Neutrophil (primary cell): Measurements from ENCODE around the gene CES4A.
A peak's percentile ranks its signal among the peaks of the same experiment; 100 is the strongest.

Source experiments
- H3K27ac ChIP-seq: fragments of 200-600 bp; sonication (generic); 2 replicates; pipeline ENCODE4 v1.5.1; 2016; ENCODE audit warnings: mild to moderate bottlenecking, moderate library complexity
- H3K27me3 ChIP-seq: fragments of 200-600 bp; sonication (generic); 2 replicates; pipeline ENCODE4 v1.6.0; 2016; ENCODE audit warnings: mild to moderate bottlenecking
- H3K36me3 ChIP-seq: fragments of 200-600 bp; sonication (generic); 2 replicates; pipeline ENCODE4 v1.5.1; 2017
- H3K4me1 ChIP-seq, 2 experiments: fragments of 200-600 bp in 1 of 2; sonication (generic) in 1 of 2; 1 replicate in 1 of 2; 2 replicates in 1 of 2; pipeline versions ENCODE4 v1.5.1 to v1.6.1; 2013 to 2016; ENCODE audit warnings: low read depth in 1 of 2, low read length in 1 of 2, mild to moderate bottlenecking in 1 of 2, moderate library complexity in 1 of 2; ENCODE audit not compliant: control insufficient read depth in 1 of 2, insufficient read depth in 1 of 2
- H3K4me3 ChIP-seq, 2 experiments: fragments of 200-600 bp in 1 of 2; sonication (generic) in 1 of 2; 1 replicate in 1 of 2; 2 replicates in 1 of 2; pipeline ENCODE4 v1.5.1; 2013 to 2016; ENCODE audit warnings: low read depth in 1 of 2, low read length in 1 of 2, mild to moderate bottlenecking in 1 of 2, moderate library complexity in 1 of 2
- H3K9me3 ChIP-seq: fragments of 200-600 bp; sonication (generic); 2 replicates; pipeline ENCODE4 v1.5.1; 2016
- TF ChIP-seq, protein P1 (sequence below): fragments of 200-600 bp; sonication (generic); IDR thresholded peaks from 2 replicates; pipeline ENCODE4 v1.5.1; 2016; ENCODE audit warnings: antibody characterized with exemption

Gene CES4A

GRCh38 chr16:67027046-67027445 is 38.7 kb downstream of the CES4A start:
- Histone ChIP-seq H3K36me3 (peaks cover 7% of the 10 kb centered on the region), H3K27ac (no peak overlapping the region), H3K4me1 (peaks cover 20 to 23% of the 10 kb centered on the region in 2 experiments), H3K4me3 (no peak overlapping the region), H3K9me3 (no peaks in the 10 kb centered on the region), H3K27me3 (no peaks in the 10 kb centered on the region)
- TF ChIP-seq, protein P1, sequence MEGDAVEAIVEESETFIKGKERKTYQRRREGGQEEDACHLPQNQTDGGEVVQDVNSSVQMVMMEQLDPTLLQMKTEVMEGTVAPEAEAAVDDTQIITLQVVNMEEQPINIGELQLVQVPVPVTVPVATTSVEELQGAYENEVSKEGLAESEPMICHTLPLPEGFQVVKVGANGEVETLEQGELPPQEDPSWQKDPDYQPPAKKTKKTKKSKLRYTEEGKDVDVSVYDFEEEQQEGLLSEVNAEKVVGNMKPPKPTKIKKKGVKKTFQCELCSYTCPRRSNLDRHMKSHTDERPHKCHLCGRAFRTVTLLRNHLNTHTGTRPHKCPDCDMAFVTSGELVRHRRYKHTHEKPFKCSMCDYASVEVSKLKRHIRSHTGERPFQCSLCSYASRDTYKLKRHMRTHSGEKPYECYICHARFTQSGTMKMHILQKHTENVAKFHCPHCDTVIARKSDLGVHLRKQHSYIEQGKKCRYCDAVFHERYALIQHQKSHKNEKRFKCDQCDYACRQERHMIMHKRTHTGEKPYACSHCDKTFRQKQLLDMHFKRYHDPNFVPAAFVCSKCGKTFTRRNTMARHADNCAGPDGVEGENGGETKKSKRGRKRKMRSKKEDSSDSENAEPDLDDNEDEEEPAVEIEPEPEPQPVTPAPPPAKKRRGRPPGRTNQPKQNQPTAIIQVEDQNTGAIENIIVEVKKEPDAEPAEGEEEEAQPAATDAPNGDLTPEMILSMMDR = no peak

GRCh38 chr16:67028167-67028695 is 39.8 kb downstream of the CES4A start:
- Histone ChIP-seq H3K27me3 (no peaks in the 10 kb centered on the region), H3K36me3 (peaks cover 9% of the 10 kb centered on the region), H3K9me3 (no peaks in the 10 kb centered on the region), H3K4me1 (peaks cover 20 to 23% of the 10 kb centered on the region in 2 experiments), H3K4me3 (peak overlapping the region; percentile 54 to 63), H3K27ac (peak overlapping the region; percentile 82)
- TF ChIP-seq, protein P1 = no peak

DNA sequence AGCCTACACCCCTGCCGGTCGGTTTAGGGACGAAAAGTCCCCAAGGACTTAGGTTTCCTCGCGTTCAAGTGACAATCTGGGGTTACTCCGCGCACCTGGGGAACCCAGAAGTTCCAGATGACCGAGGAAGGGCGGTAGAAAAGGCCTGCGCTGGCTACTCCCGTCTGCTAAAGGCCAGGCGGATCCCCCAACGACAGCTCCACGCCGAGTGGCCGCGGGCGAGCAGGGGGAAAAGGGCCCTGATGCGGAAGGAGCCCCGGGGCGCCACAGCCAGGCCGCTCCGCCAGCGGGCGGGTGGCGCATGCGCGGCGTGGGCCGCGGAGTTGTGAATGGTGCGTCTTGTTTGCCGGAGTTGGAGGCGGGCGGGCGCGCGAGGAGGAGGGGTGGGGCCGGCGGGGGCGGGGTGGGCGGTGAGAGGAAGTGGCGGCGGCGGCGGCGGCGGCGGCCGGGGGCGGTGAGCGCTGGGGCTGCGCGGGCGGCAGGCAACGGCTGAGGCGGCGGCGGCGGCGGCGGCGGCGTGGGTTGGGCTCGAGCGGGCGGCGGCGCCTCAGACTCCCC is 40.4 kb downstream of the CES4A start, which contains the start of gene CBFB:
Gene CBFB, plus strand, starts transcription at position 454 of the 558 bp plus-strand sequence. CDS start 259 bp downstream, outside the sequence.
- peak within 1 kb of the TSS; percentile 86 to 88 for H3K4me3 ChIP-seq
- peaks cover 9% of the 10 kb centered on the region for H3K36me3 ChIP-seq
- peaks cover 20 to 23% of the 10 kb centered on the region in 2 experiments for H3K4me1 ChIP-seq
- TF ChIP-seq, protein P1 = no peak
- H3K27ac ChIP-seq = peak within 1 kb of the TSS; percentile 82
- H3K27me3 ChIP-seq = no peaks in the 10 kb centered on the region
- H3K9me3 ChIP-seq = no peaks in the 10 kb centered on the region

- Histone ChIP-seq H3K9me3 (no peaks in the 10 kb centered on the region), H3K4me1 (peaks cover 21 to 24% of the 10 kb centered on the region in 2 experiments), H3K27ac (peak overlapping the region; percentile 82), H3K36me3 (peaks cover 9% of the 10 kb centered on the region), H3K27me3 (no peaks in the 10 kb centered on the region), H3K4me3 (peak overlapping the region; percentile 86 to 88)
- TF ChIP-seq, protein P1 = no peak
Observed at GRCh38 chr16:67029254-67030096, 41.1 kb downstream of the CES4A start.

DNA sequence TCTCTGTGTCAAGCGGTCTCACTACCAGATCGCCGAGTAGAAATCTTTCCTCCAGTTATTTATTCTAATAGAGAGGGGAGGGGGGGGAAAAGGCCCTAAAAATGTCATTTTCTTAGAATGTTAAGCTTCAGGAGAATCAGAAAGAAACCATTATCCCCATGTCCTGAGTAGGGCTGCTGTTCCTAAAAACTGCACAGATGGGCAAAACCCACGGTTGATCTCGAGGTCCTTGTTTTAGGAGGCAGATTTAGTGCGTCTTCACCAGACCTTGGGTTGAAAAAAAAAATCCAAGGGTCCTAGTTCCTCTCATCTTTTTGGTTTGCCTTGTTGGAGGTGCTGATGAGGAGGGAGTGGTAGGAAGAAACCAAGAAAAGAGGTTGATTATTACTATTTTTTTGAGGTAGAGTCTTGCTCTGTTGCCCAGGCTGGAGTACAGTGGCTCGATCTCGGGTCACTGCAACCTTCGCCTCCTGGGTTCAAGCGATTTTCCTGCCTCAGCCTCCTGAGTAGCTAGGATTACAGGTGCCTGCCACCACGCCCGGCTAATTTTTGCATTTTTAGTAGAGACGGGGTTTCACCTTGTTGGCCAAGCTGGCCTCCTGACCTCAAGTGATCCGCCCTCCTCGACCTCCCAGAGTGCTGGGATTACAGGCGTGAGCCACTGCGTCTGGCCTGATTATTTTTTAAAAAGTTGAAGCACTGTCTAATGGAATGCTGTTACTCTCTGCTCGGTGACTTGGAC is 42.0 kb downstream of the CES4A start:
- peaks cover 9% of the 10 kb centered on the region for H3K36me3 ChIP-seq
- H3K27me3 ChIP-seq = no peaks in the 10 kb centered on the region

More for the DNA sequence above, 42.0 kb downstream of the CES4A start:
- peaks cover 24 to 26% of the 10 kb centered on the region in 2 experiments for H3K4me1 ChIP-seq
- no peaks in the 10 kb centered on the region for H3K9me3 ChIP-seq
- peak overlapping the region; percentile 82 for H3K27ac ChIP-seq
- TF ChIP-seq, protein P1 = no peak
- H3K4me3 ChIP-seq = peak overlapping the region; percentile 86 to 88
